ENCODE results near the gene RFWD3. TPM values are rescaled to one million over a fixed set of nuclear protein-coding genes. Genes with fewer than 3 reads are reported as not detected.
A peak's percentile ranks its signal among the peaks of the same experiment; 100 is the strongest.

The RFWD3 gene
- total RNA-seq, 1 donor: 18.8 TPM

DNA sequence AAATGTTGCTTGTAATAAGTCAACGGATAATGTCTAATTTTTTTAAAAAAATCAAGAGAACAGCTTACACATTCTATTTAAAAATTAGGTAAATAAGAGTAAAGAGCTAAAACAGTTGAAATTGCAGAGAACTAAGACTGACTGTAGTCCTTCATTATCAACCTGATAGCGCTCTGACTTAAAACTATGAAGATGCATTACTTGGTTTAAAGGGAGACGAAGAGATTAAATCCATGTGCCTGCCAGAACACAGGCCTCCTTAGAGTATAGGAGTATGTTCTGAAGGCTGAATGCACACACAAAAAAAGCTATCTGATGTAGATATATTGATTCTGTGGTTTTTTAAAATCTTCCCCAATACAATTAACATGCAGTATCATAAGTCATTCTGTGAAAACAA is 88.2 kb downstream of the RFWD3 start:
- H3K27me3 ChIP-seq (ENCODE audit: insufficient read depth, low read length): no peaks in the 10 kb centered on the region
- H3K9me3 ChIP-seq (ENCODE audit: low read depth, low read length): no peaks in the 10 kb centered on the region
- peaks cover 92% of the 10 kb centered on the region for H3K79me2 ChIP-seq (ENCODE audit: insufficient read depth, low read length)
- H3K4me1 ChIP-seq (ENCODE audit: insufficient read depth, low read length): peaks cover 14% of the 10 kb centered on the region
- H3K4me3 ChIP-seq (ENCODE audit: insufficient read depth, low read length): no peak overlapping the region
- H2AFZ ChIP-seq (ENCODE audit: low read length): no peak overlapping the region
- no peak for TF ChIP-seq CTCF (IDR thresholded peaks at IDR 0.05; ENCODE audit: extremely low read depth, low read depth, low read length)
- peak; percentile 2 for DNase-seq (ENCODE audit: insufficient read length, low spot score, missing footprints)
- H3K4me2 ChIP-seq (ENCODE audit: insufficient read depth, low read length): no peak overlapping the region
- no peaks in the 10 kb centered on the region for H3K36me3 ChIP-seq (ENCODE audit: insufficient read depth, low read length)
- H4K20me1 ChIP-seq (ENCODE audit: insufficient read depth, low read length): peaks cover 60% of the 10 kb centered on the region
- no peak overlapping the region for H3K27ac ChIP-seq (ENCODE audit: low read depth, low read length)

DNA sequence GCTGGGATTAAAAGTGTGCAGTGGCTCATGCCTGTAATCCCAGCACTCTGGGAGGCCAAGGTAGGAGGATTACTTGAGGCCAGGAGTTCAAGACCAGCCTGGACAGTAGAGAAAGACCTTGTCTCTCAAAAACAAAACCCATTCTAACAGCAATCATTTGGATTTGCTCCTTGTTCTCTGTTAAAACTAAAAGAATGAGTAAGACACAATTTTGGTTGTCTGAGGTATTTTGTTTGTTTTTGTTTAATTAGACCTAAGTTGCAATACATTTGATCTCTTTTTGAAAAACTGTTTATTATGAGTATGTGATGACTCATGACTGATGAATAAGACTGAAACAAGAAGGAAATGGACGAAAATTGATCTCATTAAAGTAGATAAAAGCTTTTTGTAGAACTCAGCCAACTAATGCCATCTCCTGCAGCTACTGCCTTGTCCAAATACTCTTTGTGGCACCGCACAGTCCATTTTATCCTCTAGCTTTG is 88.8 kb downstream of the RFWD3 start:
- Histone ChIP-seq H3K4me2 (ENCODE audit: insufficient read depth, low read length) (no peak overlapping the region), H2AFZ (ENCODE audit: low read length) (no peak overlapping the region), H3K4me1 (ENCODE audit: insufficient read depth, low read length) (peaks cover 14% of the 10 kb centered on the region), H3K36me3 (ENCODE audit: insufficient read depth, low read length) (no peaks in the 10 kb centered on the region), H3K79me2 (ENCODE audit: insufficient read depth, low read length) (peaks cover 89% of the 10 kb centered on the region), H3K4me3 (ENCODE audit: insufficient read depth, low read length) (no peak overlapping the region), H3K9me3 (ENCODE audit: low read depth, low read length) (no peaks in the 10 kb centered on the region), H3K27me3 (ENCODE audit: insufficient read depth, low read length) (no peaks in the 10 kb centered on the region), H4K20me1 (ENCODE audit: insufficient read depth, low read length) (peaks cover 54% of the 10 kb centered on the region), H3K27ac (ENCODE audit: low read depth, low read length) (peak overlapping the region; percentile 22)
- TF ChIP-seq CTCF (IDR thresholded peaks at IDR 0.05; ENCODE audit: extremely low read depth, low read depth, low read length): no peak
- peak; percentile 70 for DNase-seq (ENCODE audit: insufficient read length, low spot score, missing footprints)

DNA sequence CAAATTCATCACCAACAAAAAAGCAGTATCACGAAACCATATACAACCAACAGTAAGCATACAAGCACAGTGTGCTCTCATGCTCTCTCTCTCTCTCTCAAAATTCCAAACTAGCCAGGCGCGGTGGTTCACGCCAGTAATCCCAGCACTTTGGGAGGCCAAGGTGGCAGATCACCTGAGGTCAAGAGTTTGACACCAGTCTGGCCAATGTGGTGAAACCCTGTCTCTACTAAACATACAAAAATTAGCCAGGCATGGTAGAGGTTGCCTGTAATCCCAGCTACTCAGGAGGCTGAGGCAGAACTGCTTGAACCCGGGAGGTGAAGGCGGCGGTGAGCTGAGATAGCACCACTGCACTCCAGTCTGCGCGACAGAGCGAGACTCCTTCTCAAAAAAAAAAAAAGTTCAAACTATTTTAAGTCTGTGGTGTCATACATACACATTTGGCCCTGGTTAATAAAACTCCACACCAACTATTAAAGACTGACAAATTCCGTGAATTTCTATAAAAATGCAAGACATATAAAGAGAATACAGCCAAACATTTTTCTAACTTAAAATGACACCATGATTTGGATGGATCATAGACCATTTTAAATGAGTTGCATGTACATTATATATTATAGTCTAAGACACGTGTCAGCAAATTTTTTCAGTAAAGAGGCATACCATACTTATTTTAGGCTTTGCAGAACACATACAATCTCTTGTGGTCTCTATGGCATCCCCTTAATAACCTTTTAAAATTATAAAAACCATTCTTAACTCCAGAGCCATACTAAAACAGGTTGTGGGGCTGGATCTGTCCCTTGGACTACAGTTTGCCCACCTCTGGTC is 90.7 kb downstream of the RFWD3 start:
- Histone ChIP-seq H3K9me3 (ENCODE audit: low read depth, low read length) (no peaks in the 10 kb centered on the region), H3K4me1 (ENCODE audit: insufficient read depth, low read length) (peaks cover 14% of the 10 kb centered on the region), H3K27me3 (ENCODE audit: insufficient read depth, low read length) (no peaks in the 10 kb centered on the region), H3K36me3 (ENCODE audit: insufficient read depth, low read length) (no peaks in the 10 kb centered on the region), H3K27ac (ENCODE audit: low read depth, low read length) (no peak overlapping the region), H3K79me2 (ENCODE audit: insufficient read depth, low read length) (peaks cover 90% of the 10 kb centered on the region), H4K20me1 (ENCODE audit: insufficient read depth, low read length) (peaks cover 57% of the 10 kb centered on the region), H3K4me3 (ENCODE audit: insufficient read depth, low read length) (no peak overlapping the region), H3K4me2 (ENCODE audit: insufficient read depth, low read length) (no peak overlapping the region), H2AFZ (ENCODE audit: low read length) (no peak overlapping the region)
- peak; percentile 14 for DNase-seq (ENCODE audit: insufficient read length, low spot score, missing footprints)
- no peak for TF ChIP-seq CTCF (IDR thresholded peaks at IDR 0.05; ENCODE audit: extremely low read depth, low read depth, low read length)

DNA sequence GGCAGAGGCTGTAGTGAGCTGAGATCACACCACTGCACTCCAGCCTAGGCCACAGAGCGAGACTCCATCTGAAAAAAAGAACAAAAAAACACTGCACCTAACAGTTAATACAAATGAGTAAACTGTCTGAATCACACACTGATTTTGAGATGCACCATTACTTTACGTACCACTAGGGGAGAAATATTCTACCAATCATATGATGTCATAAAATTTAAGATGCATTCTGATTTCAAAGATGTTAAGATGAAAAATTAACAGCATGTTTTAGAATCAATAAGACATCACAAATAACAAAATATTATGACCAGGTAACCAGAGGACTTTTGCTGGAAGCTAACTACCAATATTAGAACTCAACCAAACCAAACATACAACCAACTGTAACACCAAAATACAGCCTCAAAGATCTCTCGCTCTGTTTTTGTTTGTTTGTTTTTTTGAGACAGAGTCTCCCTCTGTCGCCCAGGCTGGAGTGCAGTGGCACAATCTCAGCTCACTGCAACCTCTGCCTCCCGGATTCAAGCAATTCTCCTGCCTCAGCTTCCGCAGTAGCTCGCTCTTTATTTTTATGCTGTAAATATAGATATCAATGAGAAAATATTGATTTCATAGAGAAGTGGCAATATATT is 91.4 kb downstream of the RFWD3 start:
- no peaks in the 10 kb centered on the region for H3K36me3 ChIP-seq (ENCODE audit: insufficient read depth, low read length)
- H3K27ac ChIP-seq (ENCODE audit: low read depth, low read length): no peak overlapping the region
- peaks cover 62% of the 10 kb centered on the region for H4K20me1 ChIP-seq (ENCODE audit: insufficient read depth, low read length)
- no peaks in the 10 kb centered on the region for H3K9me3 ChIP-seq (ENCODE audit: low read depth, low read length)
- peaks cover 14% of the 10 kb centered on the region for H3K4me1 ChIP-seq (ENCODE audit: insufficient read depth, low read length)
- H3K27me3 ChIP-seq (ENCODE audit: insufficient read depth, low read length): no peaks in the 10 kb centered on the region
- peaks cover 90% of the 10 kb centered on the region for H3K79me2 ChIP-seq (ENCODE audit: insufficient read depth, low read length)
- no peak for TF ChIP-seq CTCF (IDR thresholded peaks at IDR 0.05; ENCODE audit: extremely low read depth, low read depth, low read length)
- no peak overlapping the region for H2AFZ ChIP-seq (ENCODE audit: low read length)
- no peak overlapping the region for H3K4me3 ChIP-seq (ENCODE audit: insufficient read depth, low read length)
- H3K4me2 ChIP-seq (ENCODE audit: insufficient read depth, low read length): no peak overlapping the region
- DNase-seq (ENCODE audit: insufficient read length, low spot score, missing footprints): peak; percentile 15

All from osteoblast (primary cell).